WTC11 (cell line): ENCODE measurements around the gene C19orf25. TPM values are rescaled to one million over a fixed set of nuclear protein-coding genes. Genes with fewer than 3 reads are reported as not detected.

Source experiments
- AR ChIP-seq: fragments of 250-450 bp; sonication (Bioruptor Pico); IDR thresholded peaks from 2 replicates; pipeline ENCODE4 v1.9.0; 2021; ENCODE audit warnings: mild to moderate bottlenecking
- CDX4 ChIP-seq: fragments of 250-450 bp; sonication (Bioruptor Pico); IDR thresholded peaks from 2 replicates; pipeline ENCODE4 v1.9.0; 2021; ENCODE audit warnings: moderate library complexity, mild to moderate bottlenecking, inconsistent platforms, borderline replicate concordance
- ETV6 ChIP-seq: sonication (generic); formaldehyde crosslinking; IDR thresholded peaks from 2 replicates; pipeline ENCODE4 v1.8.1; 2022; ENCODE audit warnings: mild to moderate bottlenecking, missing genetic modification reagents
- GRHL2 ChIP-seq: fragments of 250-450 bp; sonication (Bioruptor Pico); IDR thresholded peaks from 2 replicates; pipeline ENCODE4 v1.8.0; 2022; ENCODE audit warnings: mild to moderate bottlenecking, moderate library complexity; ENCODE audit not compliant: insufficient replicate concordance, severe bottlenecking
- IRF2 ChIP-seq: sonication (generic); formaldehyde crosslinking; IDR thresholded peaks from 2 replicates; pipeline ENCODE4 v1.8.0; 2022; ENCODE audit warnings: low read depth, missing genetic modification reagents, borderline replicate concordance
- JUN ChIP-seq: sonication (generic); formaldehyde crosslinking; IDR thresholded peaks from 2 replicates; pipeline ENCODE4 v1.8.0; 2023; ENCODE audit warnings: mild to moderate bottlenecking, missing genetic modification reagents
- KAT7 ChIP-seq: sonication (generic); formaldehyde crosslinking; IDR thresholded peaks from 2 replicates; pipeline ENCODE4 v1.8.1; 2023; ENCODE audit warnings: missing genetic modification reagents, mild to moderate bottlenecking, borderline replicate concordance
- NFE2L1 ChIP-seq: sonication (generic); formaldehyde crosslinking; IDR thresholded peaks from 2 replicates; pipeline ENCODE4 v1.8.1; 2023; ENCODE audit warnings: missing genetic modification reagents
- NFYB ChIP-seq: sonication (generic); formaldehyde crosslinking; conservative IDR thresholded peaks from 2 replicates; pipeline ENCODE4 v1.8.0; 2022; ENCODE audit warnings: low read depth, missing genetic modification reagents
- OVOL2 ChIP-seq: fragments of 250-450 bp; sonication (Bioruptor Pico); IDR thresholded peaks from 2 replicates; pipeline ENCODE4 v1.9.0; 2021; ENCODE audit warnings: mild to moderate bottlenecking, borderline replicate concordance
- STAT6 ChIP-seq: sonication (generic); formaldehyde crosslinking; conservative IDR thresholded peaks from 2 replicates; pipeline ENCODE4 v1.8.1; 2023; ENCODE audit warnings: mild to moderate bottlenecking, low read depth, missing genetic modification reagents, moderate library complexity
- TCF7 ChIP-seq: sonication (generic); formaldehyde crosslinking; IDR thresholded peaks from 2 replicates; pipeline ENCODE4 v1.8.0; 2022; ENCODE audit warnings: mild to moderate bottlenecking, low read depth, missing genetic modification reagents, moderate library complexity
- TEAD4 ChIP-seq: sonication (generic); formaldehyde crosslinking; IDR thresholded peaks from 2 replicates; pipeline ENCODE4 v1.8.0; 2022; ENCODE audit warnings: mild to moderate bottlenecking, missing genetic modification reagents
- ZNF281 ChIP-seq: sonication (generic); formaldehyde crosslinking; IDR thresholded peaks from 2 replicates; pipeline ENCODE4 v1.8.0; 2023; ENCODE audit warnings: mild to moderate bottlenecking, missing genetic modification reagents
- ZNF416 ChIP-seq: fragments of 250-450 bp; sonication (Bioruptor Pico); IDR thresholded peaks from 2 replicates; pipeline ENCODE4 v1.9.0; 2021; ENCODE audit warnings: mild to moderate bottlenecking, inconsistent platforms
- ZNF512 ChIP-seq: sonication (generic); formaldehyde crosslinking; IDR thresholded peaks from 2 replicates; pipeline ENCODE4 v1.8.1; 2022; ENCODE audit warnings: missing genetic modification reagents, borderline replicate concordance
- total RNA-seq: library from RNA; stranded (reverse); gene quantifications from 3 replicates; pipeline ENCODE4 v1.2.3, GENCODE V29; 2021

C19orf25 gene
- total RNA-seq, 1 experiment from 2014 or later = 65.7 TPM

- TF ChIP-seq ZNF281 (no peak), OVOL2 (no peak), TCF7 (no peak), IRF2 (no peak), STAT6 (CRISPR knock-in tag) (no peak), AR (CRISPR knock-in tag) (no peak), TEAD4 (CRISPR knock-in tag) (no peak), KAT7 (CRISPR knock-in tag) (no peak), NFYB (CRISPR knock-in tag) (no peak), GRHL2 (CRISPR knock-in tag) (no peak), ETV6 (CRISPR knock-in tag) (no peak), CDX4 (CRISPR knock-in tag) (no peak), ZNF512 (CRISPR knock-in tag) (no peak), NFE2L1 (CRISPR knock-in tag) (no peak), ZNF416 (CRISPR knock-in tag) (no peak), JUN (CRISPR knock-in tag) (no peak)
- TF ChIP-seq, all 79 proteins: peak for 0
Measured at GRCh38 chr19:1509602-1510441, 30.8 kb upstream of the C19orf25 start (continued).
